Osteocyte (in vitro differentiated cells): ENCODE measurements around the gene IFT27. TPM values are rescaled to one million over a fixed set of nuclear protein-coding genes. Genes with fewer than 3 reads are reported as not detected.
A peak's percentile ranks its signal among the peaks of the same experiment; 100 is the strongest.

Source experiments
- DNase-seq: peaks from one replicate; pipeline ENCODE4 v3.0.0; 2021; ENCODE audit warnings: mixed read lengths; ENCODE audit not compliant: unreplicated experiment; ENCODE audit errors: extremely low spot score
- H3K27ac Mint-ChIP-seq: one replicate; pipeline ENCODE4 v1.8.0; 2021; ENCODE audit warnings: mild to moderate bottlenecking, mixed read lengths; ENCODE audit not compliant: unreplicated experiment
- H3K27me3 Mint-ChIP-seq: one replicate; pipeline ENCODE4 v1.8.0; 2021; ENCODE audit warnings: mixed read lengths; ENCODE audit not compliant: unreplicated experiment
- H3K36me3 Mint-ChIP-seq: one replicate; pipeline ENCODE4 v1.8.0; 2021; ENCODE audit warnings: mixed read lengths; ENCODE audit not compliant: unreplicated experiment
- H3K4me1 Mint-ChIP-seq: one replicate; pipeline ENCODE4 v1.8.0; 2021; ENCODE audit warnings: mixed read lengths; ENCODE audit not compliant: unreplicated experiment
- H3K4me3 Mint-ChIP-seq: one replicate; pipeline ENCODE4 v1.8.0; 2021; ENCODE audit warnings: mild to moderate bottlenecking, moderate library complexity, mixed read lengths; ENCODE audit not compliant: unreplicated experiment
- H3K9me3 Mint-ChIP-seq: one replicate; pipeline ENCODE4 v1.8.0; 2021; ENCODE audit warnings: mixed read lengths; ENCODE audit not compliant: unreplicated experiment
- CTCF ChIP-seq: fragments of 200-600 bp; sonication (generic); IDR thresholded peaks from 2 replicates; pipeline ENCODE4 v1.5.0; 2021; ENCODE audit warnings: antibody characterized with exemption, mild to moderate bottlenecking, moderate library complexity
- total RNA-seq: library from RNA; stranded (reverse); gene quantifications from 2 replicates; pipeline ENCODE4 v1.2.1, GENCODE V29; 2021

Gene IFT27
- total RNA-seq, 1 donor from 2014 or later = 36.9 TPM

- Mint-ChIP-seq H3K4me3 (no peak overlapping the region), H3K4me1 (no peaks in the 10 kb centered on the region), H3K27ac (no peak overlapping the region), H3K9me3 (no peaks in the 10 kb centered on the region), H3K27me3 (peaks cover 60% of the 10 kb centered on the region), H3K36me3 (no peaks in the 10 kb centered on the region)
- DNase-seq = peak; percentile 79
- TF ChIP-seq CTCF = no peak
Observed at GRCh38 chr22:36730176-36730858, 45.6 kb downstream of the IFT27 start.

- Mint-ChIP-seq H3K36me3 (no peaks in the 10 kb centered on the region), H3K27me3 (peaks cover 66% of the 10 kb centered on the region), H3K4me1 (no peaks in the 10 kb centered on the region), H3K9me3 (no peaks in the 10 kb centered on the region), H3K27ac (no peak overlapping the region), H3K4me3 (no peak overlapping the region)
- DNase-seq = peak; percentile 49
- TF ChIP-seq CTCF = no peak
Observed at GRCh38 chr22:36729321-36729720, 46.6 kb downstream of the IFT27 start.

DNA sequence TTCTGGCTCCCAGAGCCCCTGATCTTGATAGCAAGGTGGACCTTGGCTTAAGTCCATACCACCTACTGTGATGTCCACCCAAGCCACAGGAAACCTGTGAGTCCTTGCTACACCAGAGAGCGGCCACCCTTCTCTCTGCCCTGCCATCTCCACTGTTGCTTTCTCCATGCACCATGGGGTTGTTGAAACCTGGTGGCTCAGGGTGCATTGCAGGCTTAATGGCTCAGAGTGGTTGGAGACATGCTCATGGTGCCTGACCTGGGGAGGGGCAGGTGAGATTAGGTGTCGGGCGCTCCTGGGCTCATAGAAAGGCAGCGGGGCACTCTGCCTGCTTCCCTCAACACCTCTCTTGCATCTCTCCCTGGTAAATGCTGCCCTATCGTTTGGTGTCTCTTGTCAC lies 47.4 kb downstream of the IFT27 start:
- DNase-seq = peak; percentile 63
- no peaks in the 10 kb centered on the region for H3K4me1 Mint-ChIP-seq
- no peak overlapping the region for H3K4me3 Mint-ChIP-seq
- H3K27me3 Mint-ChIP-seq = peaks cover 62% of the 10 kb centered on the region
- no peaks in the 10 kb centered on the region for H3K9me3 Mint-ChIP-seq
- no peaks in the 10 kb centered on the region for H3K36me3 Mint-ChIP-seq
- H3K27ac Mint-ChIP-seq = no peak overlapping the region
- TF ChIP-seq CTCF = no peak

DNA sequence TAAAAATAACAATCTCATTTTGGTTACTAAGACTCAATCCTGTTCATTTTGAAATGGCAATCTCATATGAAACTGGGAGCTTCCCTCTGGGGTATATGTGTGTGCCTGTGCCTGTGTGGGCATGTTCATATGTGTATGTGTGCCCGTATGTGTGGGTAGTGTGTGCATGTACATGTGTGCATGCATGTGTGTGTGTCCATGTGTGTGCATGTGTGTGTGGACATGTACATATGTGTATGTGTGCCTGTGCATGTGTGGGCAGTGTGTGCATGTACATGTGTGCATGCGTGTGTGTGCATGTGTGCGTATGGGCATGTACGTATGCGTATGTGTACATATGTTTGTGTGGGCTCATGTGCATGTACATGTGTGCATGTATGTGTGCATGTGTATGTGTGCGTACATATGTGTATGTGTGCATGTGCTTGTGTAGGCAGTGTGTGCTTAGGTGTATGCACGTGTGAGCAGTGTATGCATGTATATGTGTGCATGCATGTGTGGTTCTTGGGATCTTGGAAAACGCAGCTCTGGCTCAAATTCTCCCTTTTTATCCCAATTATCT lies 47.9 kb downstream of the IFT27 start:
- Mint-ChIP-seq H3K27ac (no peak overlapping the region), H3K27me3 (peaks cover 59% of the 10 kb centered on the region), H3K36me3 (no peaks in the 10 kb centered on the region), H3K4me3 (no peak overlapping the region), H3K9me3 (no peaks in the 10 kb centered on the region), H3K4me1 (no peaks in the 10 kb centered on the region)
- TF ChIP-seq CTCF = no peak
- DNase-seq = peak; percentile 10

- Mint-ChIP-seq H3K4me1 (no peaks in the 10 kb centered on the region), H3K4me3 (no peak overlapping the region), H3K27ac (no peak overlapping the region), H3K27me3 (peaks cover 59% of the 10 kb centered on the region), H3K9me3 (no peaks in the 10 kb centered on the region), H3K36me3 (no peaks in the 10 kb centered on the region)
- no peak for TF ChIP-seq CTCF
- DNase-seq = peak; percentile 54
Observed at GRCh38 chr22:36727110-36727509, 48.8 kb downstream of the IFT27 start.
